ENCODE data around the gene TEX9. TPM values are rescaled to one million over a fixed set of nuclear protein-coding genes. Genes with fewer than 3 reads are reported as not detected.
"Not testable (repeated sequence)": the region's sequence is repeated elsewhere in the genome, so short reads cannot be mapped to it uniquely, and the experiment has no call there.

The TEX9 gene
- total RNA-seq, 2 experiments from 2014 or later, result 0.60 TPM; not detected in 1

- CTCF ChIA-PET, result interaction anchor here (1.0 to 1.1 kb wide), 2 partner anchors 16 to 166 kb away, joined by 3 to 4 read pairs; no protein-coding TSS in a partner anchor
Observed at GRCh38 chr15:56411122-56411749, 46.0 kb downstream of the TEX9 start.

GRCh38 chr15:56413114-56413733 lies 48.0 kb downstream of the TEX9 start:
- H3K27ac Mint-ChIP-seq; H3K36me3 Mint-ChIP-seq (ENCODE audit: low read depth); H3K27me3 Mint-ChIP-seq (ENCODE audit: low read depth); CTCF ChIA-PET; ATAC-seq; H3K9me3 Mint-ChIP-seq (ENCODE audit: insufficient read depth); DNase-seq; H3K4me3 Mint-ChIP-seq; POLR2A ChIA-PET; H3K4me1 Mint-ChIP-seq (ENCODE audit: low read depth): not testable (repeated sequence)

More at GRCh38 chr15:56411122-56411749, 46.0 kb downstream of the TEX9 start:
- DNase-seq (no peak), ATAC-seq (no peak)
- Mint-ChIP-seq H3K9me3 (ENCODE audit: insufficient read depth) (no peaks in the 10 kb centered on the region), H3K4me3 (no peak overlapping the region), H3K27me3 (ENCODE audit: low read depth) (peaks cover 4% of the 10 kb centered on the region), H3K27ac (no peak overlapping the region), H3K36me3 (ENCODE audit: low read depth) (no peaks in the 10 kb centered on the region), H3K4me1 (ENCODE audit: low read depth) (no peaks in the 10 kb centered on the region)
- POLR2A ChIA-PET, result no interaction called here

- peaks cover 7% of the 10 kb centered on the region for H3K9me3 Mint-ChIP-seq (ENCODE audit: insufficient read depth)
- H3K4me1 Mint-ChIP-seq (ENCODE audit: low read depth), result peaks cover 7% of the 10 kb centered on the region
- DNase-seq (no peak), ATAC-seq (no peak)
- no peak overlapping the region for H3K27ac Mint-ChIP-seq
- H3K36me3 Mint-ChIP-seq (ENCODE audit: low read depth), result peaks cover 2% of the 10 kb centered on the region
- POLR2A ChIA-PET, result no interaction called here
- no peaks in the 10 kb centered on the region for H3K27me3 Mint-ChIP-seq (ENCODE audit: low read depth)
- no peak overlapping the region for H3K4me3 Mint-ChIP-seq
- CTCF ChIA-PET, result interaction anchor here (1.5 to 1.8 kb wide), 2 partner anchors 176 to 180 kb away, joined by 5 to 8 read pairs; no protein-coding TSS in a partner anchor
Observed at GRCh38 chr15:56425276-56425675, 60.0 kb downstream of the TEX9 start.

GRCh38 chr15:56425976-56426375 lies 60.8 kb downstream of the TEX9 start:
- DNase-seq (no peak), ATAC-seq (no peak)
- Mint-ChIP-seq H3K36me3 (ENCODE audit: low read depth) (peaks cover 2% of the 10 kb centered on the region), H3K27ac (no peak overlapping the region), H3K4me1 (ENCODE audit: low read depth) (peaks cover 7% of the 10 kb centered on the region), H3K9me3 (ENCODE audit: insufficient read depth) (peaks cover 7% of the 10 kb centered on the region), H3K27me3 (ENCODE audit: low read depth) (no peaks in the 10 kb centered on the region), H3K4me3 (no peak overlapping the region)
- ChIA-PET POLR2A (interaction anchor here (0.7 kb wide), 1 partner anchor 350 kb away, joined by 3 read pairs; no protein-coding TSS in a partner anchor), CTCF (interaction anchor here (1.8 to 4.0 kb wide), 2 partner anchors 177 to 181 kb away, joined by 8 to 22 read pairs; no protein-coding TSS in a partner anchor)

- ATAC-seq, result no peak
- ChIA-PET POLR2A (no interaction called here), CTCF (interaction anchor here (1.1 to 4.0 kb wide), 8 partner anchors 20 to 377 kb away, joined by 3 to 22 read pairs (median 4); no protein-coding TSS in a partner anchor)
- Mint-ChIP-seq H3K9me3 (ENCODE audit: insufficient read depth) (peaks cover 7% of the 10 kb centered on the region), H3K4me3 (no peak overlapping the region), H3K27ac (no peak overlapping the region), H3K27me3 (ENCODE audit: low read depth) (no peaks in the 10 kb centered on the region), H3K36me3 (ENCODE audit: low read depth) (peaks cover 2% of the 10 kb centered on the region), H3K4me1 (ENCODE audit: low read depth) (peaks cover 5% of the 10 kb centered on the region)
- no peak for DNase-seq
Observed at GRCh38 chr15:56428821-56429458, 63.7 kb downstream of the TEX9 start.

- Mint-ChIP-seq H3K36me3 (ENCODE audit: low read depth) (no peaks in the 10 kb centered on the region), H3K4me1 (ENCODE audit: low read depth) (no peaks in the 10 kb centered on the region), H3K27ac (no peak overlapping the region), H3K4me3 (no peak overlapping the region), H3K27me3 (ENCODE audit: low read depth) (peaks cover 4% of the 10 kb centered on the region), H3K9me3 (ENCODE audit: insufficient read depth) (no peaks in the 10 kb centered on the region)
- ATAC-seq, result no peak
- POLR2A ChIA-PET, result no interaction called here
- CTCF ChIA-PET, result interaction anchor here (1.6 kb wide), 1 partner anchor 183 kb away, joined by 4 read pairs; no protein-coding TSS in a partner anchor
- no peak for DNase-seq
Observed at GRCh38 chr15:56432304-56432703, 67.1 kb downstream of the TEX9 start.

- no peaks in the 10 kb centered on the region for H3K9me3 Mint-ChIP-seq (ENCODE audit: insufficient read depth)
- H3K27me3 Mint-ChIP-seq (ENCODE audit: low read depth), result peaks cover 15% of the 10 kb centered on the region
- H3K27ac Mint-ChIP-seq, result no peak overlapping the region
- ChIA-PET CTCF (interaction anchor here (0.6 to 1.6 kb wide), 3 partner anchors 24 to 255 kb away, joined by 3 to 6 read pairs (median 3); partner anchors contain the start of gene MNS1), POLR2A (no interaction called here)
- ATAC-seq (no peak), DNase-seq (no peak)
- no peaks in the 10 kb centered on the region for H3K36me3 Mint-ChIP-seq (ENCODE audit: low read depth)
- no peaks in the 10 kb centered on the region for H3K4me1 Mint-ChIP-seq (ENCODE audit: low read depth)
- no peak overlapping the region for H3K4me3 Mint-ChIP-seq
Observed at GRCh38 chr15:56440214-56440770, 75.1 kb downstream of the TEX9 start.

GRCh38 chr15:56442354-56442753 lies 77.1 kb downstream of the TEX9 start:
- DNase-seq (no peak), ATAC-seq (no peak)
- ChIA-PET CTCF (no interaction called here), POLR2A (no interaction called here)
- Mint-ChIP-seq H3K36me3 (ENCODE audit: low read depth) (no peaks in the 10 kb centered on the region), H3K27ac (no peak overlapping the region), H3K4me3 (no peak overlapping the region), H3K27me3 (ENCODE audit: low read depth) (peaks cover 12% of the 10 kb centered on the region), H3K4me1 (ENCODE audit: low read depth) (no peaks in the 10 kb centered on the region), H3K9me3 (ENCODE audit: insufficient read depth) (no peaks in the 10 kb centered on the region)

- H3K36me3 Mint-ChIP-seq (ENCODE audit: low read depth), result no peaks in the 10 kb centered on the region
- no peaks in the 10 kb centered on the region for H3K4me1 Mint-ChIP-seq (ENCODE audit: low read depth)
- peaks cover 6% of the 10 kb centered on the region for H3K27me3 Mint-ChIP-seq (ENCODE audit: low read depth)
- ATAC-seq (no peak), DNase-seq (no peak)
- no peaks in the 10 kb centered on the region for H3K9me3 Mint-ChIP-seq (ENCODE audit: insufficient read depth)
- ChIA-PET POLR2A (no interaction called here), CTCF (no interaction called here)
- H3K4me3 Mint-ChIP-seq, result no peak overlapping the region
- H3K27ac Mint-ChIP-seq, result no peak overlapping the region
Observed at GRCh38 chr15:56445746-56446145, 80.5 kb downstream of the TEX9 start.

GRCh38 chr15:56454836-56455235 lies 89.6 kb downstream of the TEX9 start:
- H3K9me3 Mint-ChIP-seq (ENCODE audit: insufficient read depth), result no peaks in the 10 kb centered on the region
- ATAC-seq, result no peak
- H3K27ac Mint-ChIP-seq, result no peak overlapping the region
- ChIA-PET POLR2A (no interaction called here), CTCF (no interaction called here)
- DNase-seq, result no peak
- H3K4me3 Mint-ChIP-seq, result no peak overlapping the region
- no peaks in the 10 kb centered on the region for H3K36me3 Mint-ChIP-seq (ENCODE audit: low read depth)
- no peaks in the 10 kb centered on the region for H3K4me1 Mint-ChIP-seq (ENCODE audit: low read depth)
- H3K27me3 Mint-ChIP-seq (ENCODE audit: low read depth), result peaks cover 17% of the 10 kb centered on the region

GRCh38 chr15:56456229-56456628 lies 91.0 kb downstream of the TEX9 start:
- Mint-ChIP-seq H3K9me3 (ENCODE audit: insufficient read depth) (no peaks in the 10 kb centered on the region), H3K27me3 (ENCODE audit: low read depth) (peaks cover 14% of the 10 kb centered on the region), H3K36me3 (ENCODE audit: low read depth) (no peaks in the 10 kb centered on the region), H3K4me1 (ENCODE audit: low read depth) (no peaks in the 10 kb centered on the region), H3K4me3 (no peak overlapping the region), H3K27ac (no peak overlapping the region)
- POLR2A ChIA-PET, result no interaction called here
- CTCF ChIA-PET, result no interaction called here
- DNase-seq (no peak), ATAC-seq (no peak)

- H3K36me3 Mint-ChIP-seq (ENCODE audit: low read depth), result no peaks in the 10 kb centered on the region
- no peak for DNase-seq
- ChIA-PET POLR2A (no interaction called here), CTCF (no interaction called here)
- no peak overlapping the region for H3K27ac Mint-ChIP-seq
- H3K9me3 Mint-ChIP-seq (ENCODE audit: insufficient read depth), result no peaks in the 10 kb centered on the region
- ATAC-seq, result no peak
- peaks cover 2% of the 10 kb centered on the region for H3K4me1 Mint-ChIP-seq (ENCODE audit: low read depth)
- H3K27me3 Mint-ChIP-seq (ENCODE audit: low read depth), result peaks cover 19% of the 10 kb centered on the region
- H3K4me3 Mint-ChIP-seq, result no peak overlapping the region
Observed at GRCh38 chr15:56459096-56459495, 93.9 kb downstream of the TEX9 start.
